ENCODE data around the gene THSD8.

GRCh38 chr19:12782174-12782423 is 19.8 kb upstream of the THSD8 start:
- TF ChIP-seq EZH2 (IDR thresholded peaks at IDR 0.05; ENCODE audit: insufficient read depth, poor library complexity, severe bottlenecking): no peak
- TF ChIP-seq EZH2phosphoT487 (IDR thresholded peaks at IDR 0.05; ENCODE audit: insufficient read depth, low read depth): no peak

Data from GM23248 (cell line).